DOHH2 (cell line): ENCODE measurements around the gene THBS1.

Experiments used
- EZH2phosphoT487 ChIP-seq: fragments of 200-600 bp; sonication (generic); IDR thresholded peaks from 2 replicates; pipeline ENCODE4 v1.6.1; 2017; ENCODE audit warnings: borderline replicate concordance, mild to moderate bottlenecking, antibody characterized with exemption, low read length, moderate library complexity, mixed read lengths
- TF ChIP-seq, protein P1 (sequence below): fragments of 200-600 bp; sonication (generic); IDR thresholded peaks from one replicate; pipeline ENCODE4 v1.5.1; 2014; ENCODE audit warnings: antibody characterized with exemption, mild to moderate bottlenecking, low read depth, low read length; ENCODE audit not compliant: poor library complexity, severe bottlenecking

DNA sequence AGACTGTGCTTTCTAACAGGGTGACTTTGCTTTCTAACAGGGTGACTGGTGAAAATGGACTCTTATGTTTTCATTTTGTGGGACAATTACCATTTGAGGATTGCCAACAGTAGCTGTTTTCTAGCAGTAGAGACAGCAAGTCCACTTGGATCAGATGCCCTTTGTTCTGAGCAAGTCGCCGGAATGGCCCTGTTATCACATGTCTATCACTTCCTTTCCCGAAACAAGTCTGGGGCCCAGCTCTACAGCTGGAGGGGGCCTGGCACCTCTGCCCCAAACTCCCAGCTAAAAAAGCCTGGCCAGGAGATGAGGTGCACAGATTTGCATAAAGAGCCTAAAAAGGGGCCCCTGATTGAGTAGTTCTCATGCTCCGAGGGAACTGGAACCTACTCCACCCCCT is 44.6 kb downstream of the THBS1 start:
- TF ChIP-seq, protein P1, sequence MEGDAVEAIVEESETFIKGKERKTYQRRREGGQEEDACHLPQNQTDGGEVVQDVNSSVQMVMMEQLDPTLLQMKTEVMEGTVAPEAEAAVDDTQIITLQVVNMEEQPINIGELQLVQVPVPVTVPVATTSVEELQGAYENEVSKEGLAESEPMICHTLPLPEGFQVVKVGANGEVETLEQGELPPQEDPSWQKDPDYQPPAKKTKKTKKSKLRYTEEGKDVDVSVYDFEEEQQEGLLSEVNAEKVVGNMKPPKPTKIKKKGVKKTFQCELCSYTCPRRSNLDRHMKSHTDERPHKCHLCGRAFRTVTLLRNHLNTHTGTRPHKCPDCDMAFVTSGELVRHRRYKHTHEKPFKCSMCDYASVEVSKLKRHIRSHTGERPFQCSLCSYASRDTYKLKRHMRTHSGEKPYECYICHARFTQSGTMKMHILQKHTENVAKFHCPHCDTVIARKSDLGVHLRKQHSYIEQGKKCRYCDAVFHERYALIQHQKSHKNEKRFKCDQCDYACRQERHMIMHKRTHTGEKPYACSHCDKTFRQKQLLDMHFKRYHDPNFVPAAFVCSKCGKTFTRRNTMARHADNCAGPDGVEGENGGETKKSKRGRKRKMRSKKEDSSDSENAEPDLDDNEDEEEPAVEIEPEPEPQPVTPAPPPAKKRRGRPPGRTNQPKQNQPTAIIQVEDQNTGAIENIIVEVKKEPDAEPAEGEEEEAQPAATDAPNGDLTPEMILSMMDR: no peak
- TF ChIP-seq EZH2phosphoT487: no peak
